Fibroblast of lung (primary cell): ENCODE measurements around the gene NCKAP5.

Experiments used
- EZH2 ChIP-seq: IDR thresholded peaks from 2 replicates; pipeline ENCODE4 v1.5.1; 2012; ENCODE audit warnings: low read length, control low read depth, mild to moderate bottlenecking; ENCODE audit errors: missing control alignments
- TF ChIP-seq, protein P1 (sequence below), 2 donors: IDR thresholded peaks in 1 of 2; conservative IDR thresholded peaks in 1 of 2; 1 replicate in 1 of 2; 2 replicates in 1 of 2; pipeline ENCODE4 v1.5.1; 2011 to 2012; ENCODE audit warnings: low read length in 2 of 2, control low read depth in 1 of 2, inconsistent platforms in 1 of 2, low read depth in 1 of 2, mild to moderate bottlenecking in 1 of 2

GRCh38 chr2:133453032-133453431, 115.2 kb downstream of the NCKAP5 start:
- TF ChIP-seq, protein P1, sequence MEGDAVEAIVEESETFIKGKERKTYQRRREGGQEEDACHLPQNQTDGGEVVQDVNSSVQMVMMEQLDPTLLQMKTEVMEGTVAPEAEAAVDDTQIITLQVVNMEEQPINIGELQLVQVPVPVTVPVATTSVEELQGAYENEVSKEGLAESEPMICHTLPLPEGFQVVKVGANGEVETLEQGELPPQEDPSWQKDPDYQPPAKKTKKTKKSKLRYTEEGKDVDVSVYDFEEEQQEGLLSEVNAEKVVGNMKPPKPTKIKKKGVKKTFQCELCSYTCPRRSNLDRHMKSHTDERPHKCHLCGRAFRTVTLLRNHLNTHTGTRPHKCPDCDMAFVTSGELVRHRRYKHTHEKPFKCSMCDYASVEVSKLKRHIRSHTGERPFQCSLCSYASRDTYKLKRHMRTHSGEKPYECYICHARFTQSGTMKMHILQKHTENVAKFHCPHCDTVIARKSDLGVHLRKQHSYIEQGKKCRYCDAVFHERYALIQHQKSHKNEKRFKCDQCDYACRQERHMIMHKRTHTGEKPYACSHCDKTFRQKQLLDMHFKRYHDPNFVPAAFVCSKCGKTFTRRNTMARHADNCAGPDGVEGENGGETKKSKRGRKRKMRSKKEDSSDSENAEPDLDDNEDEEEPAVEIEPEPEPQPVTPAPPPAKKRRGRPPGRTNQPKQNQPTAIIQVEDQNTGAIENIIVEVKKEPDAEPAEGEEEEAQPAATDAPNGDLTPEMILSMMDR (conservative IDR thresholded peaks at IDR 0.05 in 1 of 2, IDR thresholded peaks at IDR 0.05 in 1 of 2; ENCODE audit: low read depth in 1 of 2, low read length in 2 of 2): no peak
- TF ChIP-seq EZH2: no peak
